Lower leg skin (tissue), 4 donors: ENCODE results near the gene RIN1. TPM values are rescaled to one million over a fixed set of nuclear protein-coding genes. Genes with fewer than 3 reads are reported as not detected.

Experiments
- DNase-seq, 2 donors: peaks; one replicate each; pipeline ENCODE4 v3.0.0-alpha.2; 2019; ENCODE audit warnings: low spot score in 2 of 2
- H3K4me3 ChIP-seq: fragments of 200-600 bp; sonication (generic); 2 replicates; pipeline ENCODE4 v1.5.1; 2017; ENCODE audit warnings: mild to moderate bottlenecking, low read depth; ENCODE audit not compliant: poor library complexity, severe bottlenecking
- POLR2A ChIP-seq, 2 donors: fragments of 450-650 bp; IDR thresholded peaks; one replicate each; pipeline ENCODE4 v1.6.1; 2016 to 2017; ENCODE audit warnings: antibody characterized with exemption in 2 of 2, mild to moderate bottlenecking in 1 of 2, moderate library complexity in 1 of 2
- WGBS, 2 donors: methylation state at CpG; one replicate each; pipeline ENCODE4 v1.1.5; 2018; 5-methylcytosine and 5-hydroxymethylcytosine counted together
- intact Hi-C: fragments of 100-400 bp; cut with DNase I; formaldehyde crosslinking; loops from one replicate; pipeline ENCODE4 v1.15.0; 2023; ENCODE audit warnings: low total_unique reads
- total RNA-seq, 4 donors: library from RNA; depleted of rRNA; stranded (reverse); fragments of >200 nt; gene quantifications; one replicate each; pipeline ENCODE4 v1.1.0, GENCODE V29; 2016
- TF ChIP-seq, protein P1 (sequence below), 3 donors: fragments of 450-650 bp; IDR thresholded peaks; one replicate each; pipeline ENCODE4 v1.5.1; 2016; ENCODE audit warnings: antibody characterized with exemption in 3 of 3, mild to moderate bottlenecking in 3 of 3, moderate library complexity in 2 of 3

The RIN1 gene
- total RNA-seq, 4 donors from 2014 or later, result 48.3 to 56.9 (median 53.8) TPM

DNA sequence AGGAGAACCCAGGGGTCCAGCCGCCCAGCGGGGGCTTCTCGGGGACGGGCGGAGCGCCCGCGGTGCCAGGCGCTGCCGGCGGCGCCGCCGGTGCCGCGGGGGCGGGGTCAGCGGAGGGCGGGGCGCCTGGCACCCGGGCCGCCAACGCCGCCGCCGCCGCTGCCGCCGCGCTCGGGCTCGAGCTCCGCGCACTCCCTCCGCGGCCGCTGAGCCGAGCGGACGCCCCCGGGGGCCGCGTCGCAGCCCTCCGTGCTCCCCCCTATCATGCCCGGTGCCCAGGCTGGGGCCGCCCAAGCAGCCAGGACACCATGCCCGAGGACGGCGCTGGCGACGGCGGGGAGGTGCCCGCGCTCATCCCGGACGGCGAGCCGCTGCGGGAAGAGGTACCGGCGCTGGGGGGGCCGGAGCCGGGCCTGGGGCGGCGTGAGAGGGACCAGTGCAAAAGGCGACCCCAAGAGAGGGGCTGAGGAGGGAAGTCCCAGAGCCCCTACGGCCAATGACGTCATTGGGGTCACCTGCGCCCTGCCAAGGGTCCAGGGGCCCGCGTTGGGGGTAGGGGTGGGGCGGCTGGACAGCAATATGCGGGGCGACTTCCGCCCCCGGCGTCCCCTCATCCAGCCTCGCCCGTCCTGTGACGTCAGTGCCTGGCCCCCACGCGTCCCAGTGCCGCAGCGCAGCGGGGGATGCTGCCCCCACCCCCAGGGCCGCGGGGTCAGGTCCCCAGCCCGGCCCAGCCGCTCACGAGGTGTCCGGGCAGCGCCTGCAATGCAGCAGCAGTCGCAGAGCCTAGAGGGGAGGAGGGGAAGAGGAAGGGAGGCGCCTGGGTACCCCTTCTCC lies 44.3 kb downstream of the RIN1 start, which contains the start of gene TMEM151A:
TSS of gene TMEM151A (plus strand) at position 189 of the 837 bp plus-strand sequence. CDS start at position 309, 120 bp downstream.
- intact Hi-C loops, result no loop called here
- TF ChIP-seq POLR2A (IDR thresholded peaks at IDR 0.05), result no peak
- TF ChIP-seq, protein P1, sequence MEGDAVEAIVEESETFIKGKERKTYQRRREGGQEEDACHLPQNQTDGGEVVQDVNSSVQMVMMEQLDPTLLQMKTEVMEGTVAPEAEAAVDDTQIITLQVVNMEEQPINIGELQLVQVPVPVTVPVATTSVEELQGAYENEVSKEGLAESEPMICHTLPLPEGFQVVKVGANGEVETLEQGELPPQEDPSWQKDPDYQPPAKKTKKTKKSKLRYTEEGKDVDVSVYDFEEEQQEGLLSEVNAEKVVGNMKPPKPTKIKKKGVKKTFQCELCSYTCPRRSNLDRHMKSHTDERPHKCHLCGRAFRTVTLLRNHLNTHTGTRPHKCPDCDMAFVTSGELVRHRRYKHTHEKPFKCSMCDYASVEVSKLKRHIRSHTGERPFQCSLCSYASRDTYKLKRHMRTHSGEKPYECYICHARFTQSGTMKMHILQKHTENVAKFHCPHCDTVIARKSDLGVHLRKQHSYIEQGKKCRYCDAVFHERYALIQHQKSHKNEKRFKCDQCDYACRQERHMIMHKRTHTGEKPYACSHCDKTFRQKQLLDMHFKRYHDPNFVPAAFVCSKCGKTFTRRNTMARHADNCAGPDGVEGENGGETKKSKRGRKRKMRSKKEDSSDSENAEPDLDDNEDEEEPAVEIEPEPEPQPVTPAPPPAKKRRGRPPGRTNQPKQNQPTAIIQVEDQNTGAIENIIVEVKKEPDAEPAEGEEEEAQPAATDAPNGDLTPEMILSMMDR (IDR thresholded peaks at IDR 0.05), result no peak
- no peak within 1 kb of the TSS for H3K4me3 ChIP-seq
- 1 to 3% methylated on average over 28 to 40 of the region's 95 CpGs for WGBS, 2 donors
- no peak for DNase-seq

DNA sequence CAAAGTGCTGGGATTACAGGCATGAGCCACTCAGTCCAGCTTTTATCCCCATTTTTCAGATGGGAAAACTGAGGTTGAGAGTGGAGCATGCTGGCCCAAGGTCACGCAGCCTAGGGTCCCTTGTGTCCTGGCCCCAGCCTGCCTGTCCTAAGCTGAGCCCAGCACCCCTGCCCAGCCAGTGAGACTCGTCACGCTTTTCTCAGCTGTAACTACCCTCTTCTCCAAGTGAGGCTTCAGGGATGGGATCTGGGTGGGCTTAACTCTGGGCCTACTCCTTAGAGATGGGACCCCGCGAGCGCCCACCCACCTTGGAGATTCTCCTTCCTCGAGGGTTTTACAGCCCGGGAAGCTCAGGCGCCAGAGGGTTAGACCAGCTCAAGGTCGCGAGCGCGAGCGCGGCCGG lies 44.9 kb downstream of the RIN1 start:
- DNase-seq, result no peak
- TF ChIP-seq, protein P1 (IDR thresholded peaks at IDR 0.05), result no peak
- no peak for TF ChIP-seq POLR2A (IDR thresholded peaks at IDR 0.05)
- H3K4me3 ChIP-seq, result no peak overlapping the region
- 24% methylated on average over 10 to 11 of the region's 16 CpGs for WGBS, 2 donors
- intact Hi-C loops, result no loop called here

DNA sequence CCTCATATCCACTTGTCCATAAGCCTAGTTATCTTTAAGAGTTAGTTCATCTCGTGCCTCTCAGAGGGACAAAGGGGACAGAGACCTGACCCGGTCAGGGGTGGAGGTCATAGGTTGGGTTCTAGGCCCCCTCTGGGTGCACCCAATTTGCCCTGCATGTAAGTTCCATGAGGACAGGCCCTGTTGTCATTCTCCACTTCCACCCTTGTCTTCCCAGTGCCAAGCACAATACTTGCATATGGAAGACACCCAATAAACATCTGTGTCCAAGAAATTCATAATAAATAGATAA lies 46.0 kb downstream of the RIN1 start:
- intact Hi-C loops, result no loop called here
- H3K4me3 ChIP-seq, result no peak overlapping the region
- no peak for TF ChIP-seq POLR2A (IDR thresholded peaks at IDR 0.05)
- TF ChIP-seq, protein P1 (IDR thresholded peaks at IDR 0.05), result no peak
- WGBS, 2 donors, result 68 to 92% methylated on average over 2 of the region's 2 CpGs
- DNase-seq, result no peak

DNA sequence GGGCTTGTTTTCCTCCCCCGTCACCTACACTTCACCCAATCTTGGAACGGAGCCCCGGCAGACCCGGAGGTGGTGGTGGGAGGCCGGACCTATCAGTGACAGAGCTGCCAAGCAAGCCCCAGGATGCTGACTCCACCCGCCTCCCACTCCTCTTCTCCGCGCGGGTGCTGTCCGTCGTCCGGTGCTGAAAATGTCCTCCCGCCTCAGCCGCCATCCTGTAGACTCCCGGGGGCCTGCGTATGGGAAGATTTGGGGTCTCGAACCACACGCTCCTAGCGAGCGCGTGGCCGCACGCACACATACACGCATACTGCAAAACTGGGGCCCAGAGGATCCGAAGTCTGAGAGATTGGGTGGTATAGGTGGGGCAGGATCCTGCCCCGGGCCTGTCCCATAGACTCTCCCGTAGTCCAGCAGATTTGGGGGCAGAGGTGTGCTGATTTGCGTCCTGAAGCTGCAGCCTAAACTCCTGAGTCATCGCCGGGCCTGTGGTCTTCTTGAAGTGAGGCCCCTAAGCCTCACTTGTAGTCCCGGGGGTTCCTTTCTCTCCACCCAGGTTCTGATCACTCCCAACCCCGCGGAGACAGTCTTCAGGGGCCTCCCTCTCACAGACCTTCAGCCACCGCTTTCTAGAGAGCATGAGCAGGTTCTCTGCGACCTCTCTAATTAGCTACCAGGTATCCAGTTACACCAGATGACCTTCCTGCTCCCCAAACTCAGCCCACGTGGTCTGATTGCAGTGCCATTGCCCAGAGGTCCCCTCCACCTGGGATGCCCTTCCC lies 46.5 kb downstream of the RIN1 start:
- TF ChIP-seq POLR2A (IDR thresholded peaks at IDR 0.05), result no peak
- TF ChIP-seq, protein P1 (IDR thresholded peaks at IDR 0.05), result no peak
- intact Hi-C loops, result loop anchor here (5.0 kb wide), 1 partner anchor 67 kb away; no protein-coding TSS in a partner anchor
- peak in 1 of 2 donors; percentile 93 for DNase-seq
- 12 to 13% methylated on average over 34 to 36 of the region's 36 CpGs for WGBS, 2 donors
- H3K4me3 ChIP-seq, result peak overlapping the region; percentile 31

DNA sequence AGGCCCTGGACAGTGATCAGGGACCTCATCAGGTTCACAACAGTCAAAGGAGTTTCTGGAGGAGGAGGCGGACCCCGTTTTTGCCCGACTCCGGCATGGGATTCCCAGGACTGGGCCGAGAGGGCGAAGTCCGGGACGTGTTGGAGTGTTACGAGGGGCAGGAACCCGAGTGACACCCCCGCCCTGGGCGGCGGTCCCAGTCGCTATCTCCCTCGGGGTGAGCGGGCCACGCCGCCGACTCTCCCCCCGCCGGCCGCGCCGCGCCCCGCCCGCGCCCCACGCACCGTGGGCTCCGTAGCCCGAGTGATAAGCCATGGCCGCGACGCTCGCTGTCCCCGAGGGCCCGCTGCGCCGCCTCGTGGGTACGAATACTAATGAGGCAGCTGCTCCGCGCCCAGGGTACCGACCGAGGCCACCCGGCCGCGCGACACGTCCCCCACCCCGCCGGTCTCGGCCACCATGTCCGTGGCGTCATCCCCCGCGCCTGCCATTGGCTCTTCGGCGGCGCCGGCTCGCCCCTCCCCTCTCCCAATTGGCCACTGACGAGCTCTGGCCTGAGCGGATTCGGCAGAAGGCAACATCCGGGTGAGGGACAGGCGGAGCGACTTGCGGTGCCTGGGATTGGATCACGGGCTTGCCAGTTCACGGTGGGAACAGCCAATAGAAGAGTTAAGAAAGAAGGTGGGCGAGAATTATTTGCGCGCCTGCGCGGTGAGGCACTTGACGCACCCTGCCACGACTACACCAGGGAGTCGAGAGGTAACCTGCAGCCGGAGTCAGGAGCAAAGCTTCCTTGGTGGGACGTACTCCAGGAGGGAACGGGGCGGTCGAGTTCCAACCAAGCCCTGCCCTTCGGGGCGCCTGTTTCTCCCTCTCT lies 47.3 kb downstream of the RIN1 start, which contains the start of gene YIF1A:
TSS of gene YIF1A (minus strand) at position 473 of the 877 bp plus-strand sequence. CDS start at position 315, 158 bp downstream.
- TF ChIP-seq, protein P1 (IDR thresholded peaks at IDR 0.05), result no peak
- peak in 1 of 2 donors; percentile 42 for TF ChIP-seq POLR2A (IDR thresholded peaks at IDR 0.05)
- peak; percentile 98 to 100 for DNase-seq
- intact Hi-C loops, result loop anchor here (5.0 kb wide), 1 partner anchor 67 kb away; no protein-coding TSS in a partner anchor
- peak within 1 kb of the TSS; percentile 71 for H3K4me3 ChIP-seq
- 0 to 1% methylated on average over 36 to 53 of the region's 87 CpGs for WGBS, 2 donors
